ENCODE data around the gene PIK3C2B.

Gene PIK3C2B

GRCh38 chr1:204451352-204452124 is 43.1 kb downstream of the PIK3C2B start:
- no peak for TF ChIP-seq CTCF (IDR thresholded peaks at IDR 0.05)
- Mint-ChIP-seq H3K27me3 (ENCODE audit: low read depth, poor library complexity) (no peaks in the 10 kb centered on the region), H3K4me1 (peaks cover 70% of the 10 kb centered on the region), H3K9me3 (no peaks in the 10 kb centered on the region), H3K27ac (no peak overlapping the region), H3K36me3 (ENCODE audit: low read depth) (peaks cover 57% of the 10 kb centered on the region), H3K4me3 (no peak overlapping the region)
- DNase-seq: no peak

GRCh38 chr1:204450461-204451257 is 43.9 kb downstream of the PIK3C2B start:
- Mint-ChIP-seq H3K27me3 (ENCODE audit: low read depth, poor library complexity) (no peaks in the 10 kb centered on the region), H3K4me1 (peaks cover 66% of the 10 kb centered on the region), H3K4me3 (no peak overlapping the region), H3K27ac (no peak overlapping the region), H3K36me3 (ENCODE audit: low read depth) (peaks cover 57% of the 10 kb centered on the region), H3K9me3 (no peaks in the 10 kb centered on the region)
- no peak for DNase-seq
- no peak for TF ChIP-seq CTCF (IDR thresholded peaks at IDR 0.05)

- TF ChIP-seq CTCF (IDR thresholded peaks at IDR 0.05): no peak
- Mint-ChIP-seq H3K36me3 (ENCODE audit: low read depth) (peaks cover 56% of the 10 kb centered on the region), H3K27me3 (ENCODE audit: low read depth, poor library complexity) (no peaks in the 10 kb centered on the region), H3K4me1 (peaks cover 57% of the 10 kb centered on the region), H3K9me3 (no peaks in the 10 kb centered on the region), H3K4me3 (no peak overlapping the region), H3K27ac (no peak overlapping the region)
- DNase-seq: no peak
These were observed 44.8 kb downstream of the PIK3C2B start for GRCh38 chr1:204449678-204450280.

- Mint-ChIP-seq H3K4me1 (peaks cover 51% of the 10 kb centered on the region), H3K36me3 (ENCODE audit: low read depth) (peaks cover 56% of the 10 kb centered on the region), H3K9me3 (no peaks in the 10 kb centered on the region), H3K27ac (no peak overlapping the region), H3K4me3 (no peak overlapping the region), H3K27me3 (ENCODE audit: low read depth, poor library complexity) (no peaks in the 10 kb centered on the region)
- DNase-seq: no peak
- TF ChIP-seq CTCF (IDR thresholded peaks at IDR 0.05): no peak
These were observed 45.5 kb downstream of the PIK3C2B start for GRCh38 chr1:204448991-204449677.

- Mint-ChIP-seq H3K4me3 (no peak overlapping the region), H3K4me1 (peaks cover 49% of the 10 kb centered on the region)
- DNase-seq: no peak
These were observed 46.2 kb downstream of the PIK3C2B start for GRCh38 chr1:204448344-204448964.

More at GRCh38 chr1:204448344-204448964, 46.2 kb downstream of the PIK3C2B start:
- no peak for TF ChIP-seq CTCF (IDR thresholded peaks at IDR 0.05)
- Mint-ChIP-seq H3K36me3 (ENCODE audit: low read depth) (peaks cover 58% of the 10 kb centered on the region), H3K27ac (no peak overlapping the region), H3K9me3 (no peaks in the 10 kb centered on the region), H3K27me3 (ENCODE audit: low read depth, poor library complexity) (no peaks in the 10 kb centered on the region)
